GM19455 (cell line): ENCODE data around the gene CFAP251.
"Not testable (repeated sequence)": the region's sequence is repeated elsewhere in the genome, so short reads cannot be mapped to it uniquely, and the experiment has no call there.

ENCODE experiments used
- ATAC-seq: cut with Tn5 transposase; IDR thresholded peaks from one replicate; pipeline ENCODE4 v1.9.1; 2021; ENCODE audit not compliant: unreplicated experiment

CFAP251 gene

GRCh38 chr12:121908702-121909101 lies 9.7 kb upstream of the CFAP251 start:
- no peak for ATAC-seq

- no peak for ATAC-seq
These were observed 6.4 kb upstream of the CFAP251 start for GRCh38 chr12:121911824-121912585.

- ATAC-seq: no peak
These were observed 2.5 kb upstream of the CFAP251 start for GRCh38 chr12:121915841-121916321.

GRCh38 chr12:121916719-121917118 lies 1.7 kb upstream of the CFAP251 start:
- no peak for ATAC-seq

- ATAC-seq: peak; percentile 13
These were observed 267 bp downstream of the CFAP251 start for GRCh38 chr12:121918679-121919038.

- no peak for ATAC-seq
These were observed 2.7 kb downstream of the CFAP251 start for GRCh38 chr12:121921066-121921465.

- ATAC-seq: no peak
These were observed 6.9 kb downstream of the CFAP251 start for GRCh38 chr12:121925358-121925695.

GRCh38 chr12:121926874-121927706 lies 8.7 kb downstream of the CFAP251 start:
- no peak for ATAC-seq

- no peak for ATAC-seq
These were observed 9.4 kb downstream of the CFAP251 start for GRCh38 chr12:121927813-121928212.

GRCh38 chr12:121929545-121929944 lies 11.2 kb downstream of the CFAP251 start:
- not testable (repeated sequence) for ATAC-seq

GRCh38 chr12:121930862-121931261 lies 12.5 kb downstream of the CFAP251 start:
- ATAC-seq: no peak

- no peak for ATAC-seq
These were observed 13.8 kb downstream of the CFAP251 start for GRCh38 chr12:121932176-121932536.

- no peak for ATAC-seq
These were observed 14.6 kb downstream of the CFAP251 start for GRCh38 chr12:121932914-121933521.

GRCh38 chr12:121933522-121934308 lies 15.3 kb downstream of the CFAP251 start:
- ATAC-seq: no peak

- ATAC-seq: no peak
These were observed 15.9 kb downstream of the CFAP251 start for GRCh38 chr12:121934309-121934664.

GRCh38 chr12:121937654-121938053 lies 19.3 kb downstream of the CFAP251 start:
- ATAC-seq: no peak

GRCh38 chr12:121939186-121939585 lies 20.8 kb downstream of the CFAP251 start:
- ATAC-seq: no peak

GRCh38 chr12:121939992-121940766 lies 21.8 kb downstream of the CFAP251 start:
- ATAC-seq: no peak

GRCh38 chr12:121942145-121942718 lies 23.8 kb downstream of the CFAP251 start:
- no peak for ATAC-seq

- ATAC-seq: no peak
These were observed 25.5 kb downstream of the CFAP251 start for GRCh38 chr12:121943926-121944325.
